ENCODE measurements around the gene MAST3. TPM values are rescaled to one million over a fixed set of nuclear protein-coding genes. Genes with fewer than 3 reads are reported as not detected.

The MAST3 gene
- total and polyA plus RNA-seq, 2 of the 8 experiments (the other 6 are each of a cell fraction or from before 2014, with no cell fraction given): 3.4 to 9.0 TPM

DNA sequence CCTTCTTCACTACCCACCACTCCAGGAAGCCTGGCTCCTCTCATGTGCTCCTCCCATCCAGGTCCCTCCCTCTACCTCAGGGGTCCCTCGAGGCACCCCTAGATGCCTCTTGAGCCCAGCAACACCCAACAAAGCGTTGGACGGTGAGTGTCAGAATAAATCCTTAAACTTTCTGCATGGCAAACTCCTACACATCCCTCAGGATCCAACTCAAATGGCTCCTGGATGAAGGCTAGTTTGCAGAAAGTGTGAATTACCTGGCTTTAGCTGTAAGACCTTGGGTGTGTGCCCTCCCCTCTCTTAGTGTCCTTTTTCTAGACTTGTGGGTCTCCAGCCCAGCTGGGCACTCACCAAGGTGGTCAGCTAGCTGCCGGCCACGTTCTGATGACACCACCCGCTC, 100.8 kb downstream of the MAST3 start:
- Histone ChIP-seq H3K18ac (ENCODE audit: extremely low read depth, low read length) (no peak overlapping the region), H4K20me1 (replicated peaks in 1 of 2; ENCODE audit: control insufficient read depth in 1 of 2, insufficient read depth in 2 of 2, low read length in 2 of 2) (peaks cover 5 to 31% of the 10 kb centered on the region in 2 experiments), H4K8ac (ENCODE audit: extremely low read depth, insufficient read depth, low read length) (no peak overlapping the region), H3K23me2 (ENCODE audit: low read depth, low read length) (peaks cover 12% of the 10 kb centered on the region), H3K9ac (replicated peaks in 1 of 4; ENCODE audit: extremely low read depth in 1 of 4, low read depth in 3 of 4, low read length in 3 of 4) (no peak overlapping the region), H3K4me2 (ENCODE audit: insufficient read depth in 1 of 2, low read depth in 2 of 2, low read length in 2 of 2) (no peak overlapping the region), H4K91ac (replicated peaks; ENCODE audit: insufficient read length, low read length) (no peak overlapping the region), H3K4me1 (replicated peaks in 1 of 4; ENCODE audit: control insufficient read depth in 3 of 4, insufficient read depth in 4 of 4, low read length in 3 of 4) (peaks cover 0 to 18% (median 14%) of the 10 kb centered on the region in 4 experiments; a peak in 6 of 7 replicates), H3K14ac (ENCODE audit: insufficient read length) (no peak overlapping the region), H3K79me2 (ENCODE audit: control insufficient read depth in 1 of 2, insufficient read depth in 2 of 2, low read length in 2 of 2) (peaks cover 0 to 8% of the 10 kb centered on the region in 2 experiments; a peak in 1 of 4 replicates), H2BK12ac (ENCODE audit: low read depth, low read length) (no peak overlapping the region), H2BK20ac (ENCODE audit: low read length) (no peak overlapping the region), H4K5ac (ENCODE audit: insufficient read length, low read depth, low read length) (no peak overlapping the region), H2BK120ac (replicated peaks; ENCODE audit: low read depth, low read length) (no peak overlapping the region), H2AK5ac (ENCODE audit: low read depth, low read length) (no peak overlapping the region), H2AFZ (ENCODE audit: low read length) (no peak overlapping the region), H3K27me3 (replicated peaks in 1 of 4; ENCODE audit: control insufficient read depth in 3 of 4, extremely low read depth in 1 of 4, insufficient read depth in 3 of 4, low read length in 3 of 4) (no peaks in the 10 kb centered on the region; a peak in 1 of 7 replicates), H3K36me3 (ENCODE audit: control insufficient read depth in 2 of 4, insufficient read depth in 4 of 4, low read length in 3 of 4) (peaks cover 11 to 26% (median 12%) of the 10 kb centered on the region in 4 experiments; a peak in 7 of 8 replicates), H3K27ac (ENCODE audit: low read depth, low read length) (no peak overlapping the region), H3K23ac (ENCODE audit: insufficient read length) (no peak overlapping the region), H3K56ac (replicated peaks; ENCODE audit: insufficient read length, low read depth, low read length) (no peak overlapping the region), H2BK5ac (ENCODE audit: low read depth, low read length) (no peak overlapping the region), H3K4ac (replicated peaks; ENCODE audit: insufficient read length, low read depth, low read length) (no peak overlapping the region), H2BK15ac (ENCODE audit: low read length) (no peak overlapping the region), H3K4me3 (ENCODE audit: extremely low read depth in 1 of 4, insufficient read depth in 2 of 4, low read depth in 3 of 4, low read length in 4 of 4) (no peak overlapping the region), H3K79me1 (ENCODE audit: low read depth, low read length) (peaks cover 10% of the 10 kb centered on the region), H3K9me3 (ENCODE audit: insufficient read depth in 2 of 2, low read depth in 1 of 2, low read length in 1 of 2) (no peaks in the 10 kb centered on the region)
- 93% methylated on average over 6 of the region's 6 CpGs; no CpG with 5 or more reads in 1 of the 2 experiments for WGBS, 2 experiments (ENCODE audit: extremely low coverage in 1 of 2, insufficient coverage in 1 of 2, insufficient read length in 1 of 2, insufficient replicate concordance in 2 of 2, low coverage in 1 of 2, low lambda C conversion rate in 2 of 2, missing lambda C conversion rate in 1 of 2)
- DNase-seq (ENCODE audit: low read depth in 1 of 2, low spot score in 2 of 2): no peak
- FAIRE-seq: no peak
- CTCF ChIA-PET (ENCODE audit: partially characterized antibody): interaction anchor here (0.9 to 2.1 kb wide), 4 partner anchors 23 to 123 kb away, joined by 3 to 9 read pairs (median 7); a partner anchor contains a TSS
- POLR2A ChIA-PET (ENCODE audit: partially characterized antibody): interaction anchor here (0.6 to 0.7 kb wide), 2 partner anchors 14 to 55 kb away, joined by 3 read pairs; no protein-coding TSS in a partner anchor
- TF ChIP-seq, protein P1, sequence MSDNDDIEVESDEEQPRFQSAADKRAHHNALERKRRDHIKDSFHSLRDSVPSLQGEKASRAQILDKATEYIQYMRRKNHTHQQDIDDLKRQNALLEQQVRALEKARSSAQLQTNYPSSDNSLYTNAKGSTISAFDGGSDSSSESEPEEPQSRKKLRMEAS (IDR thresholded peaks at IDR 0.05): no peak
- TF ChIP-seq PHF8 (conservative IDR thresholded peaks at IDR 0.05; ENCODE audit: low read depth, low read length) (no peak), TAF1 (IDR thresholded peaks at IDR 0.05; ENCODE audit: low read depth, low read length) (no peak), CBX5 (IDR thresholded peaks at IDR 0.05; ENCODE audit: low read depth, low read length) (no peak), SIRT6 (IDR thresholded peaks at IDR 0.05; ENCODE audit: low read length) (no peak), SP2 (IDR thresholded peaks at IDR 0.05; ENCODE audit: low read length) (no peak), BRCA1 (IDR thresholded peaks at IDR 0.05; ENCODE audit: low read depth, low read length) (no peak), TBP (IDR thresholded peaks at IDR 0.05; ENCODE audit: low read depth, low read length) (no peak), GABPA (IDR thresholded peaks at IDR 0.05; ENCODE audit: borderline replicate concordance, insufficient read depth, low read length) (no peak), HDAC6 (IDR thresholded peaks at IDR 0.05; ENCODE audit: low read depth, low read length) (no peak), SRF (IDR thresholded peaks at IDR 0.05; ENCODE audit: low read depth, low read length) (no peak), POLR2AphosphoS5 (IDR thresholded peaks at IDR 0.05; ENCODE audit: low read depth, low read length) (no peak), RXRA (IDR thresholded peaks at IDR 0.05; ENCODE audit: insufficient read depth, low read depth, low read length) (no peak), FOSL1 (IDR thresholded peaks at IDR 0.05; ENCODE audit: insufficient read depth, low read depth, low read length) (no peak), CEBPB (IDR thresholded peaks at IDR 0.05; ENCODE audit: low read depth, low read length) (no peak)

Data from H1 (cell line).